Prostate gland (tissue), 2 donors: ENCODE measurements around the gene EXOC6. TPM values are rescaled to one million over a fixed set of nuclear protein-coding genes. Genes with fewer than 3 reads are reported as not detected.

Experiments
- DNase-seq: peaks from one replicate; pipeline ENCODE4 v3.0.0-alpha.2; 2019; ENCODE audit warnings: low spot score
- H3K27ac ChIP-seq, 2 donors: fragments of 200-600 bp; sonication (generic); 2 replicates each; pipeline ENCODE4 v1.5.1; 2017 to 2019
- H3K27me3 ChIP-seq: fragments of 200-600 bp; sonication (generic); replicated peaks from 2 replicates; pipeline ENCODE4 v1.5.1; 2019; ENCODE audit not compliant: insufficient read depth
- H3K36me3 ChIP-seq, 2 donors: fragments of 200-600 bp; sonication (generic); 1 replicate in 1 of 2; 2 replicates in 1 of 2; pipeline versions ENCODE4 v1.5.1 to v1.8.1; 2017 to 2019
- H3K4me1 ChIP-seq: fragments of 200-600 bp; sonication (generic); replicated peaks from 2 replicates; pipeline ENCODE4 v1.5.1; 2019
- H3K4me3 ChIP-seq, 2 donors: fragments of 200-600 bp; sonication (generic); 2 replicates each; pipeline ENCODE4 v1.5.1; 2017 to 2019
- H3K9me3 ChIP-seq: fragments of 200-600 bp; sonication (generic); 2 replicates; pipeline ENCODE4 v1.5.1; 2017
- POLR2A ChIP-seq: fragments of 450-650 bp; IDR thresholded peaks from one replicate; pipeline ENCODE4 v1.6.1; 2016; ENCODE audit warnings: antibody characterized with exemption, mild to moderate bottlenecking
- POLR2AphosphoS5 ChIP-seq: sonication (generic); formaldehyde crosslinking; IDR thresholded peaks from one replicate; pipeline ENCODE4 v1.6.1; 2017; ENCODE audit warnings: antibody characterized with exemption
- WGBS: methylation state at CpG from one replicate; pipeline ENCODE4 v1.1.5; 2018; 5-methylcytosine and 5-hydroxymethylcytosine counted together
- intact Hi-C: fragments of 100-400 bp; cut with DNase I; formaldehyde crosslinking; loops from one replicate; pipeline ENCODE4 v1.14.2; 2022
- total RNA-seq, 2 donors: library from RNA; depleted of rRNA; stranded (reverse); fragments of >200 nt; gene quantifications; one replicate each; pipeline ENCODE4 v1.1.0, GENCODE V29; 2016
- TF ChIP-seq, protein P1 (sequence below), 4 experiments: fragments of 200-600 bp in 2 of 4; fragments of 450-650 bp in 2 of 4; sonication (generic) in 2 of 4; IDR thresholded peaks; 1 replicate in 3 of 4; 2 replicates in 1 of 4; pipeline ENCODE4 v1.5.1; 2016 to 2019; ENCODE audit warnings: antibody characterized with exemption in 4 of 4, mild to moderate bottlenecking in 2 of 4, moderate library complexity in 2 of 4

The EXOC6 gene
- total RNA-seq, 2 donors from 2014 or later: 13.5 to 598 TPM

DNA sequence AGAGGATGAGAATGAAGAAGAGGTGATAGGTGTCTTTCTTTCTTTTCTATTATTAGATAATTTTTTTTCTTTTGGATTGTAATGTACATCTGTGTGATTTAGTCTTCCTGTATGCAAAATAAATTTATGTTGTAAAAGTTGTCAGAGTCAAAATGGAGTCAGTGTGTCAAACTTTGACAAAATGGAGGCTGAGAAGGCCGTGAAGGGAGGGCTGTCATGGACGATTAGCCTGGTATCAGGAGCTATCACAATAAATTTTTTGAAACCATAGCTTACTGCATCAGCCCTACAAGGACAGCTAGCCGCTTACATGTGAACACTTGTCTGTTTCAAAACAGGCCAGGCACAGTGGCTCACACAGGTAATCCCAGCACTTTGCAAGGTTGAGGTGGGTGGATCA lies 67.6 kb downstream of the EXOC6 start:
- no peaks in the 10 kb centered on the region for H3K4me1 ChIP-seq
- no peaks in the 10 kb centered on the region for H3K9me3 ChIP-seq
- WGBS: 94% methylated on average over 3 of the region's 3 CpGs
- intact Hi-C loops: no loop called here
- no peak for DNase-seq
- TF ChIP-seq POLR2A: no peak
- no peaks in the 10 kb centered on the region for H3K27me3 ChIP-seq
- no peak overlapping the region for H3K4me3 ChIP-seq
- H3K36me3 ChIP-seq: no peaks in the 10 kb centered on the region
- H3K27ac ChIP-seq: no peak overlapping the region

DNA sequence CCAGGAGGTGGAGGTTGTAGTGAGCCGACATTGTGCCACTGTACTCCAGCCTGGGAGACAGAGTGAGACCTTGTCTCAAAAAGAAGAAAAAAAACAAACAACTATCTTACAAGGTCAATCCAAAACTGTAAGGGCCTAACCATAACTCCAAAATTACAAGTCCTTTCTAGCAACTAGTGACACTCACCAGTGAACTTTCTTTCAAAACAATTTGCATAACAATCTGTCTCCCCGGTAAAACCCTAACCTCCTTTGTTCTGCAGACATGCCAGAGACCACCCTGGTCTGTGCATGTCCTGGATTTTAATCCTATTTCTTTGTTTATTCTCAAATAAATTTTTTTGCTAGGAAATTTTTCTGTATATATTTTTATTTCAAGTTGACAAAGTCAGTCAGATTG lies 68.1 kb downstream of the EXOC6 start:
- Histone ChIP-seq H3K4me1 (no peaks in the 10 kb centered on the region), H3K27me3 (no peaks in the 10 kb centered on the region), H3K27ac (no peak overlapping the region), H3K9me3 (no peaks in the 10 kb centered on the region), H3K4me3 (no peak overlapping the region), H3K36me3 (no peaks in the 10 kb centered on the region)
- DNase-seq: no peak
- intact Hi-C loops: no loop called here
- 83% methylated on average over 2 of the region's 2 CpGs for WGBS
- no peak for TF ChIP-seq POLR2A
- TF ChIP-seq POLR2AphosphoS5: no peak
- TF ChIP-seq, protein P1, sequence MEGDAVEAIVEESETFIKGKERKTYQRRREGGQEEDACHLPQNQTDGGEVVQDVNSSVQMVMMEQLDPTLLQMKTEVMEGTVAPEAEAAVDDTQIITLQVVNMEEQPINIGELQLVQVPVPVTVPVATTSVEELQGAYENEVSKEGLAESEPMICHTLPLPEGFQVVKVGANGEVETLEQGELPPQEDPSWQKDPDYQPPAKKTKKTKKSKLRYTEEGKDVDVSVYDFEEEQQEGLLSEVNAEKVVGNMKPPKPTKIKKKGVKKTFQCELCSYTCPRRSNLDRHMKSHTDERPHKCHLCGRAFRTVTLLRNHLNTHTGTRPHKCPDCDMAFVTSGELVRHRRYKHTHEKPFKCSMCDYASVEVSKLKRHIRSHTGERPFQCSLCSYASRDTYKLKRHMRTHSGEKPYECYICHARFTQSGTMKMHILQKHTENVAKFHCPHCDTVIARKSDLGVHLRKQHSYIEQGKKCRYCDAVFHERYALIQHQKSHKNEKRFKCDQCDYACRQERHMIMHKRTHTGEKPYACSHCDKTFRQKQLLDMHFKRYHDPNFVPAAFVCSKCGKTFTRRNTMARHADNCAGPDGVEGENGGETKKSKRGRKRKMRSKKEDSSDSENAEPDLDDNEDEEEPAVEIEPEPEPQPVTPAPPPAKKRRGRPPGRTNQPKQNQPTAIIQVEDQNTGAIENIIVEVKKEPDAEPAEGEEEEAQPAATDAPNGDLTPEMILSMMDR (IDR thresholded peaks at IDR 0.05): no peak

DNA sequence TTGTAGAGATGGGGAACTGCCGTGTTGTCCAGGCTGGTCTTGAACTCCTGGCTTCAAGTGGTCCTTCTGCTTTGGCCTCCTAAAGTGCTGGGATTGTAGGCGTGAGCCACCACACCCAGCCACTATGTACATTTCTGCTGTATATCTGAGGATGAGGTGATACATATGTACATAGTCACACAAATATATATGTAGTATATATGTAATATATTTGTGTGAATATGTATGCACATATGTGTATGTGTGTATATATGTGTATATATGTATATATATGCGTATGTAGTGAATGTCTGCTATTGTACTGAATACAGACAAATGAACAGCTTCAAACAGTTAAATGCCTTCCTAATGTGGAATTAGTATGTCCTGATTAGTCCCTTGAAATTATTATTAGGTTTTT lies 70.3 kb downstream of the EXOC6 start:
- no peaks in the 10 kb centered on the region for H3K36me3 ChIP-seq
- no peak overlapping the region for H3K27ac ChIP-seq
- H3K27me3 ChIP-seq: no peaks in the 10 kb centered on the region
- no peak for DNase-seq
- no peaks in the 10 kb centered on the region for H3K9me3 ChIP-seq
- intact Hi-C loops: no loop called here
- no peaks in the 10 kb centered on the region for H3K4me1 ChIP-seq
- TF ChIP-seq POLR2AphosphoS5 (no peak), POLR2A (no peak)
- TF ChIP-seq, protein P1 (IDR thresholded peaks at IDR 0.05): no peak
- 99% methylated on average over 3 of the region's 3 CpGs for WGBS
- H3K4me3 ChIP-seq: no peak overlapping the region

DNA sequence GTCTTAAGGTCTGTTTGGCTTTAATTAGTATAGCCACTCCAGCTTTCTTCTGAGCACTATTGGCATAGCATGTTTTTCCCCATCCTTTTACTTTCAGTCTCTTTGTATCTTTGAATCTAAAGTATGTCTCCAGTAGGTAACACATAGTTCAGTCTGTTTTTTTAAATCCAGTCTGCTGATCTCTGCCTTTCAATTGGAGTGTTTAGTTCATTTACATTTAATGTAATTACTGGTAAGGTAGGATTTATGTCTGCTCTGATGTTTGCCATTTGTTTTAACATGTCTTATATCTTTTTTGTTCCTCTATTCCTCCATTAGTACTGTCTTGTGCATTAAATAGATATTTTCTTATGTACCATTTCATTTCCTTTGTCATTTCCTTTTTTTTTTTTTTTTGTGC lies 72.5 kb downstream of the EXOC6 start:
- TF ChIP-seq POLR2AphosphoS5: no peak
- no peak for TF ChIP-seq POLR2A
- TF ChIP-seq, protein P1 (IDR thresholded peaks at IDR 0.05): no peak
- H3K9me3 ChIP-seq: no peaks in the 10 kb centered on the region
- H3K4me3 ChIP-seq: no peak overlapping the region
- no peak overlapping the region for H3K27ac ChIP-seq
- intact Hi-C loops: no loop called here
- no peaks in the 10 kb centered on the region for H3K36me3 ChIP-seq
- H3K4me1 ChIP-seq: no peaks in the 10 kb centered on the region
- DNase-seq: no peak
- H3K27me3 ChIP-seq: no peaks in the 10 kb centered on the region

DNA sequence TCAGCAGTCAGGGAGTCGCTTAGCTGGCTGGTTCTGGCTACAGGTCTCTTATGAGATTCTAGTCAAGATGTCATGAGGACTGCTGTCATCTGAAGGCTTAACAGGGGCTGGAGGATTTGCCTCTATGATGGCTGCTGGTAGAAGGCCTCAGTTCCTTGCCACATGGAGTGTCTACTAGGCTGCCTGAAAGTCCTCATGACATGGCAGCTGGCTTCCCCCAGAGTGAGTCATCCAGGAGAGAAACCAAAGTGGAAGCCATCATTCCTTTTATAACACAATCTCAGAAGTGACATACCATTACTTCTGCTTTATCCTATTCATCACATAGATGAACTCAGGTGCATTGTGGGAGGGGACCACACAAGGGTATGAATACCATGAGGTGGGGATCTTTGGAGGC lies 75.1 kb downstream of the EXOC6 start:
- Histone ChIP-seq H3K4me1 (no peaks in the 10 kb centered on the region), H3K9me3 (no peaks in the 10 kb centered on the region), H3K27ac (no peak overlapping the region), H3K4me3 (no peak overlapping the region), H3K36me3 (no peaks in the 10 kb centered on the region), H3K27me3 (no peaks in the 10 kb centered on the region)
- intact Hi-C loops: no loop called here
- 100% methylated on average over 1 of the region's 1 CpG for WGBS
- TF ChIP-seq POLR2AphosphoS5 (no peak), POLR2A (no peak)
- TF ChIP-seq, protein P1 (IDR thresholded peaks at IDR 0.05): no peak
- DNase-seq: no peak
